OCI-LY3 (cell line): ENCODE measurements around the gene SHISAL2B.

Source experiments
- EZH2phosphoT487 ChIP-seq: fragments of 200-600 bp; shearing (Covaris generic); IDR thresholded peaks from 2 replicates; pipeline ENCODE4 v1.6.1; 2018; ENCODE audit warnings: antibody characterized with exemption, mixed run types, low read depth
- TF ChIP-seq, protein P1 (sequence below): fragments of 200-600, 300-600 bp; sonication (generic); IDR thresholded peaks from 2 replicates; pipeline ENCODE4 v1.5.1; 2014; ENCODE audit warnings: antibody characterized with exemption, low read length, low read depth

DNA sequence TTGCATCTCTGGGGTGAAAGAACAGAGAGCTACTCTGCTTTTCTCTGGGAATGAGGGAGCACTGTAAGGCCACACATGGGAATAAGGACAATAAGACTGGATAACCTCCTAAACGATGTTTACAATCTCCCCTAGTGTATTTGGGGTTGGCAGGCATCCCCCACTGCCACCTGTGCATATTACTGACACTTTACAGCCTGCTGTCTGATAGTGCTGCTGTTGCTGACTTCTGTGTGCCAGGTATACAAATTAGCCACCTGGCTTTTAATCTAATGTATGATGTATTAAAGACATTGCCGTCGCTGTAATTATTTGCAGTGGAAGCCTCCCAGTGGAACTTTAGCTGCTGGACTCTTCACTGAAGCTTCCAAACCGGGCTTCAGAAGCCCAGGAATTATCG, 4.4 kb upstream of the SHISAL2B start:
- TF ChIP-seq, protein P1, sequence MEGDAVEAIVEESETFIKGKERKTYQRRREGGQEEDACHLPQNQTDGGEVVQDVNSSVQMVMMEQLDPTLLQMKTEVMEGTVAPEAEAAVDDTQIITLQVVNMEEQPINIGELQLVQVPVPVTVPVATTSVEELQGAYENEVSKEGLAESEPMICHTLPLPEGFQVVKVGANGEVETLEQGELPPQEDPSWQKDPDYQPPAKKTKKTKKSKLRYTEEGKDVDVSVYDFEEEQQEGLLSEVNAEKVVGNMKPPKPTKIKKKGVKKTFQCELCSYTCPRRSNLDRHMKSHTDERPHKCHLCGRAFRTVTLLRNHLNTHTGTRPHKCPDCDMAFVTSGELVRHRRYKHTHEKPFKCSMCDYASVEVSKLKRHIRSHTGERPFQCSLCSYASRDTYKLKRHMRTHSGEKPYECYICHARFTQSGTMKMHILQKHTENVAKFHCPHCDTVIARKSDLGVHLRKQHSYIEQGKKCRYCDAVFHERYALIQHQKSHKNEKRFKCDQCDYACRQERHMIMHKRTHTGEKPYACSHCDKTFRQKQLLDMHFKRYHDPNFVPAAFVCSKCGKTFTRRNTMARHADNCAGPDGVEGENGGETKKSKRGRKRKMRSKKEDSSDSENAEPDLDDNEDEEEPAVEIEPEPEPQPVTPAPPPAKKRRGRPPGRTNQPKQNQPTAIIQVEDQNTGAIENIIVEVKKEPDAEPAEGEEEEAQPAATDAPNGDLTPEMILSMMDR, result no peak
- TF ChIP-seq EZH2phosphoT487, result no peak
